ENCODE measurements around the gene TPK1.

TPK1 gene

DNA sequence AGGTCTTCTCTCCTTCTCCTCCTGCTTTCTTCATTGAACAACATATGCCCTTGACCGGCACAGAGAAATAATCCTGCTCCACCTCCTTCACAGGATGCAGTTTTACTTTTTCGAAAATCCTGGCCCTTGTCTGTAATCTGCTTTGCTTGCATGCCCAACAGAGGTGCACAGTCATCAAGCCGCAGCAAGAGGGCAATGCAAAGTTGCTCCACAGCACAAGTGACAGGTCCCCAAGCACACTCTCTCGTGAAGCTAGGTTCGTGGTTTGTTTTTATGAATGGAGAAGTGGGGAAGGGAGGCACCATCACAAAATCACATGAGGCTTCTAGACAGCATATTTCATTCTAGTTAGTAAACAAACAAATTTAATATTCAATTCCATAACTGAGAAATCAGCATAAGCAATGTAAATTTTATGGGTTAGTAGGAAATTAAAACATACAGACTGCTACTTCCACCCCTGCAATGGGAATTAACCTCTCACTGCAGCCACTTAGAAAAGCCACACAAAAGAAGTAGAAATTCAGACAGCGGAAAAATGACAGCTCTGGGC lies 178.8 kb downstream of the TPK1 start:
- TF ChIP-seq, protein P1, sequence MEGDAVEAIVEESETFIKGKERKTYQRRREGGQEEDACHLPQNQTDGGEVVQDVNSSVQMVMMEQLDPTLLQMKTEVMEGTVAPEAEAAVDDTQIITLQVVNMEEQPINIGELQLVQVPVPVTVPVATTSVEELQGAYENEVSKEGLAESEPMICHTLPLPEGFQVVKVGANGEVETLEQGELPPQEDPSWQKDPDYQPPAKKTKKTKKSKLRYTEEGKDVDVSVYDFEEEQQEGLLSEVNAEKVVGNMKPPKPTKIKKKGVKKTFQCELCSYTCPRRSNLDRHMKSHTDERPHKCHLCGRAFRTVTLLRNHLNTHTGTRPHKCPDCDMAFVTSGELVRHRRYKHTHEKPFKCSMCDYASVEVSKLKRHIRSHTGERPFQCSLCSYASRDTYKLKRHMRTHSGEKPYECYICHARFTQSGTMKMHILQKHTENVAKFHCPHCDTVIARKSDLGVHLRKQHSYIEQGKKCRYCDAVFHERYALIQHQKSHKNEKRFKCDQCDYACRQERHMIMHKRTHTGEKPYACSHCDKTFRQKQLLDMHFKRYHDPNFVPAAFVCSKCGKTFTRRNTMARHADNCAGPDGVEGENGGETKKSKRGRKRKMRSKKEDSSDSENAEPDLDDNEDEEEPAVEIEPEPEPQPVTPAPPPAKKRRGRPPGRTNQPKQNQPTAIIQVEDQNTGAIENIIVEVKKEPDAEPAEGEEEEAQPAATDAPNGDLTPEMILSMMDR (IDR thresholded peaks at IDR 0.05; ENCODE audit: poor library complexity, severe bottlenecking), result peak; percentile 5
- peaks cover 1% of the 10 kb centered on the region for H3K9me3 ChIP-seq (ENCODE audit: severe bottlenecking)
- no peaks in the 10 kb centered on the region for H3K4me1 ChIP-seq (ENCODE audit: insufficient read depth, poor library complexity, severe bottlenecking)
- ATAC-seq (ENCODE audit: low read depth) (no peak), DNase-seq (ENCODE audit: low spot score) (no peak)
- no peak overlapping the region for H3K4me3 ChIP-seq (ENCODE audit: severe bottlenecking)
- peaks cover 3% of the 10 kb centered on the region for H3K27me3 ChIP-seq (ENCODE audit: insufficient read depth, poor library complexity, severe bottlenecking)
- H3K27ac ChIP-seq (ENCODE audit: poor library complexity, severe bottlenecking), result no peak overlapping the region
- H3K36me3 ChIP-seq (ENCODE audit: low read depth), result no peaks in the 10 kb centered on the region

GRCh38 chr7:144653449-144653848 lies 182.4 kb downstream of the TPK1 start:
- Histone ChIP-seq H3K9me3 (ENCODE audit: severe bottlenecking) (peaks cover 1% of the 10 kb centered on the region), H3K27ac (ENCODE audit: poor library complexity, severe bottlenecking) (no peak overlapping the region), H3K36me3 (ENCODE audit: low read depth) (no peaks in the 10 kb centered on the region), H3K4me1 (ENCODE audit: insufficient read depth, poor library complexity, severe bottlenecking) (no peaks in the 10 kb centered on the region), H3K27me3 (ENCODE audit: insufficient read depth, poor library complexity, severe bottlenecking) (peaks cover 3% of the 10 kb centered on the region), H3K4me3 (ENCODE audit: severe bottlenecking) (no peak overlapping the region)
- DNase-seq (ENCODE audit: low spot score) (no peak), ATAC-seq (ENCODE audit: low read depth) (no peak)
- TF ChIP-seq, protein P1 (IDR thresholded peaks at IDR 0.05; ENCODE audit: poor library complexity, severe bottlenecking), result no peak

DNA sequence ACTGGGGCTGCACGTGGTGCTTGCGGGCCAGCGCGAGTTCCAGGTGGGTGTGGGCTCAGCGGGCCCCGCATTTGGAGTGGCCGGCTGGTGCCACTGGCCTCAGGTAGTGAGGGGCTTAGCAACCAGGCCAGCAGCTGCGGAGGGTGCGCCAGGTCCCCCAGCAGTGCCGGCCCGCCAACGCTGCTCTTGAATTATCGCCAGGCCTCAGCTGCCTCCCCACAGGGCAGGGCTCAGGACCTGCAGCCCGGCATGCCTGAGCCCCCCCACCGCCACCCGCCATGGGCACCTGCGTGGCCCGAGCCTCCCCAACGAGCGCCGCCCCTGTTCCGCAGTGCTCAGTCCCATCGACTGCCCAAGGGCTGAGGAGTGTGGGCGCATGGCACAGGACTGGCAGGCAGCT lies 185.4 kb downstream of the TPK1 start:
- no peak overlapping the region for H3K4me3 ChIP-seq (ENCODE audit: severe bottlenecking)
- H3K27ac ChIP-seq (ENCODE audit: poor library complexity, severe bottlenecking), result no peak overlapping the region
- ATAC-seq (ENCODE audit: low read depth) (no peak), DNase-seq (ENCODE audit: low spot score) (no peak)
- TF ChIP-seq, protein P1 (IDR thresholded peaks at IDR 0.05; ENCODE audit: poor library complexity, severe bottlenecking), result no peak
- no peaks in the 10 kb centered on the region for H3K27me3 ChIP-seq (ENCODE audit: insufficient read depth, poor library complexity, severe bottlenecking)
- H3K4me1 ChIP-seq (ENCODE audit: insufficient read depth, poor library complexity, severe bottlenecking), result no peaks in the 10 kb centered on the region
- H3K36me3 ChIP-seq (ENCODE audit: low read depth), result no peaks in the 10 kb centered on the region
- H3K9me3 ChIP-seq (ENCODE audit: severe bottlenecking), result peaks cover 1% of the 10 kb centered on the region

- Histone ChIP-seq H3K4me1 (ENCODE audit: insufficient read depth, poor library complexity, severe bottlenecking) (no peaks in the 10 kb centered on the region), H3K36me3 (ENCODE audit: low read depth) (no peaks in the 10 kb centered on the region), H3K9me3 (ENCODE audit: severe bottlenecking) (no peaks in the 10 kb centered on the region), H3K4me3 (ENCODE audit: severe bottlenecking) (no peak overlapping the region), H3K27ac (ENCODE audit: poor library complexity, severe bottlenecking) (no peak overlapping the region), H3K27me3 (ENCODE audit: insufficient read depth, poor library complexity, severe bottlenecking) (no peaks in the 10 kb centered on the region)
- DNase-seq (ENCODE audit: low spot score), result no peak
- TF ChIP-seq, protein P1 (IDR thresholded peaks at IDR 0.05; ENCODE audit: poor library complexity, severe bottlenecking), result no peak
- ATAC-seq (ENCODE audit: low read depth), result no peak
These were observed 186.7 kb downstream of the TPK1 start for GRCh38 chr7:144649120-144649519.

DNA sequence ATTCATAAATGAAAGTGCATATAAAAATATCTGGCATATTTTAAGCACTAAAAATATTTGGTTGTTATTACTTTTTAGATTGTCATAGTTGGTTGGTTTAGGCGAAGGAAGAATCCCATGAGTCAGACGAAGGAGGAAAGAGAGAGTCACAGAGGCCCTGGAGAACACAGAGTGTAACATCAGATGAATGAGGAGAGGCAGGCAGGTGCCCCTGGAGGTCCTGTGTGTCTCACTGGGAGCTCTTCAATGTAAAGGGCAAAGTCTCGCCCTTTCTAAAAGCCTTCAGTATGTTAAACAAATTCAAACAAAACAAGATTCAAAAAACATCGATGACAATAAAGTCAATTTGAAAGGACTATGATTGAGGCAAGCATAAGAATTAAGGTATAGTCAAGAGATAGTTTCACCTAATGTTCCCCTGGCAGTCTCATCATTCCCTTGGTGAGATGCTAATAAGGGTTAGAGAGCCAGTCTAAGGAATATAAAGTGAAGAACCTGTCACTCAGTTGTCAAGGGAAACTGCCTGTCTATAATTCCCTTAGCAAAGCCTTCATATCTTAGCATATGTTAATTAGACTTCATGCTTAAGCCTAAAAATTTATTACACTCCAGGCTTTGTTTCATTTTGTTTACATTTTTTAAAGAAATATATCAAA lies 194.3 kb downstream of the TPK1 start:
- no peaks in the 10 kb centered on the region for H3K9me3 ChIP-seq (ENCODE audit: severe bottlenecking)
- H3K4me3 ChIP-seq (ENCODE audit: severe bottlenecking), result no peak overlapping the region
- no peaks in the 10 kb centered on the region for H3K4me1 ChIP-seq (ENCODE audit: insufficient read depth, poor library complexity, severe bottlenecking)
- ATAC-seq (ENCODE audit: low read depth) (no peak), DNase-seq (ENCODE audit: low spot score) (no peak)
- H3K36me3 ChIP-seq (ENCODE audit: low read depth), result no peaks in the 10 kb centered on the region
- H3K27me3 ChIP-seq (ENCODE audit: insufficient read depth, poor library complexity, severe bottlenecking), result no peaks in the 10 kb centered on the region
- no peak overlapping the region for H3K27ac ChIP-seq (ENCODE audit: poor library complexity, severe bottlenecking)
- TF ChIP-seq, protein P1 (IDR thresholded peaks at IDR 0.05; ENCODE audit: poor library complexity, severe bottlenecking), result no peak
